Activated T-helper 17 cell treated with anti-CD3 and anti-CD28 coated beads, Interleukin-2, amount 50 U/mL, for 72 hours (primary cell): ENCODE results near the gene USP43. TPM values are rescaled to one million over a fixed set of nuclear protein-coding genes. Genes with fewer than 3 reads are reported as not detected.
"Not testable (repeated sequence)": the region's sequence is repeated elsewhere in the genome, so short reads cannot be mapped to it uniquely, and the experiment has no call there.

Source experiments
- ATAC-seq: fragments of 150-1000 bp; cut with Tn5 transposase; replicated peaks from 2 replicates; pipeline ENCODE4 v1.10.0; 2021; ENCODE audit warnings: mild to moderate bottlenecking, moderate library complexity
- H3K27ac Mint-ChIP-seq: one replicate; pipeline ENCODE4 v1.8.0; 2022; ENCODE audit warnings: mixed read lengths
- H3K27me3 Mint-ChIP-seq: one replicate; pipeline ENCODE4 v1.8.0; 2022; ENCODE audit warnings: mixed read lengths
- H3K36me3 Mint-ChIP-seq: one replicate; pipeline ENCODE4 v1.8.0; 2022; ENCODE audit warnings: low read depth, mild to moderate bottlenecking, mixed read lengths
- H3K4me1 Mint-ChIP-seq: one replicate; pipeline ENCODE4 v1.8.0; 2022; ENCODE audit warnings: mixed read lengths
- H3K4me3 Mint-ChIP-seq: one replicate; pipeline ENCODE4 v1.8.0; 2022; ENCODE audit warnings: mild to moderate bottlenecking, mixed read lengths
- H3K9me3 Mint-ChIP-seq: one replicate; pipeline ENCODE4 v1.8.0; 2022; ENCODE audit warnings: mixed read lengths
- total RNA-seq, 2 donors: library from RNA; stranded (reverse); gene quantifications; one replicate each; pipeline ENCODE4 v1.2.3, GENCODE V29; 2022

The USP43 gene
- total RNA-seq, 2 donors from 2014 or later: 0.87 to 1.2 TPM

GRCh38 chr17:9643611-9644010 is 1.7 kb upstream of the USP43 start:
- Mint-ChIP-seq H3K9me3 (no peaks in the 10 kb centered on the region), H3K4me3 (peak overlapping the region; percentile 76), H3K27me3 (peaks cover 36% of the 10 kb centered on the region), H3K4me1 (peaks cover 6% of the 10 kb centered on the region), H3K27ac (no peak overlapping the region), H3K36me3 (no peaks in the 10 kb centered on the region)
- ATAC-seq: no peak

- H3K4me3 Mint-ChIP-seq: peak overlapping the region; percentile 77
- no peak overlapping the region for H3K27ac Mint-ChIP-seq
- H3K27me3 Mint-ChIP-seq: peaks cover 32% of the 10 kb centered on the region
- H3K4me1 Mint-ChIP-seq: peaks cover 6% of the 10 kb centered on the region
- peak; percentile 54 for ATAC-seq
- H3K9me3 Mint-ChIP-seq: no peaks in the 10 kb centered on the region
- H3K36me3 Mint-ChIP-seq: no peaks in the 10 kb centered on the region
Observed at GRCh38 chr17:9645851-9646545, 681 bp downstream of the USP43 start.

GRCh38 chr17:9646546-9646885 is 1.2 kb downstream of the USP43 start:
- peaks cover 33% of the 10 kb centered on the region for H3K27me3 Mint-ChIP-seq
- no peaks in the 10 kb centered on the region for H3K36me3 Mint-ChIP-seq
- peak overlapping the region; percentile 77 for H3K4me3 Mint-ChIP-seq
- no peaks in the 10 kb centered on the region for H3K9me3 Mint-ChIP-seq
- H3K27ac Mint-ChIP-seq: no peak overlapping the region
- ATAC-seq: no peak
- H3K4me1 Mint-ChIP-seq: peaks cover 6% of the 10 kb centered on the region

- H3K4me1 Mint-ChIP-seq: peaks cover 6% of the 10 kb centered on the region
- no peaks in the 10 kb centered on the region for H3K36me3 Mint-ChIP-seq
- H3K4me3 Mint-ChIP-seq: no peak overlapping the region
- no peaks in the 10 kb centered on the region for H3K9me3 Mint-ChIP-seq
- no peak for ATAC-seq
- H3K27ac Mint-ChIP-seq: no peak overlapping the region
- peaks cover 36% of the 10 kb centered on the region for H3K27me3 Mint-ChIP-seq
Observed at GRCh38 chr17:9647014-9647413, 1.7 kb downstream of the USP43 start.

- Mint-ChIP-seq H3K9me3 (no peaks in the 10 kb centered on the region), H3K36me3 (no peaks in the 10 kb centered on the region), H3K4me1 (peaks cover 6% of the 10 kb centered on the region), H3K27ac (no peak overlapping the region), H3K27me3 (peaks cover 36% of the 10 kb centered on the region), H3K4me3 (no peak overlapping the region)
- ATAC-seq: no peak
Observed at GRCh38 chr17:9648521-9649110, 3.3 kb downstream of the USP43 start.

GRCh38 chr17:9658593-9659211 is 13.4 kb downstream of the USP43 start:
- Mint-ChIP-seq H3K27me3 (peaks cover 10% of the 10 kb centered on the region), H3K4me3 (no peak overlapping the region), H3K36me3 (no peaks in the 10 kb centered on the region), H3K4me1 (no peaks in the 10 kb centered on the region), H3K9me3 (no peaks in the 10 kb centered on the region), H3K27ac (no peak overlapping the region)
- no peak for ATAC-seq

- H3K4me1 Mint-ChIP-seq: peaks cover 4% of the 10 kb centered on the region
- no peaks in the 10 kb centered on the region for H3K9me3 Mint-ChIP-seq
- H3K36me3 Mint-ChIP-seq: no peaks in the 10 kb centered on the region
- peaks cover 7% of the 10 kb centered on the region for H3K27me3 Mint-ChIP-seq
- H3K4me3 Mint-ChIP-seq: no peak overlapping the region
- H3K27ac Mint-ChIP-seq: no peak overlapping the region
- ATAC-seq: no peak
Observed at GRCh38 chr17:9661027-9661426, 15.7 kb downstream of the USP43 start.

GRCh38 chr17:9663511-9663910 is 18.2 kb downstream of the USP43 start:
- ATAC-seq, H3K4me3 Mint-ChIP-seq, H3K27me3 Mint-ChIP-seq, H3K9me3 Mint-ChIP-seq, H3K27ac Mint-ChIP-seq, H3K36me3 Mint-ChIP-seq: not testable (repeated sequence)
- H3K4me1 Mint-ChIP-seq: peaks cover 14% of the 10 kb centered on the region

GRCh38 chr17:9666461-9667050 is 21.2 kb downstream of the USP43 start:
- Mint-ChIP-seq H3K27ac (no peak overlapping the region), H3K36me3 (no peaks in the 10 kb centered on the region), H3K4me1 (peaks cover 14% of the 10 kb centered on the region), H3K27me3 (peaks cover 14% of the 10 kb centered on the region), H3K4me3 (peak overlapping the region; percentile 13), H3K9me3 (no peaks in the 10 kb centered on the region)
- peak; percentile 83 for ATAC-seq

- Mint-ChIP-seq H3K27me3 (peaks cover 14% of the 10 kb centered on the region), H3K27ac (no peak overlapping the region), H3K36me3 (no peaks in the 10 kb centered on the region), H3K4me3 (no peak overlapping the region), H3K9me3 (no peaks in the 10 kb centered on the region), H3K4me1 (peaks cover 14% of the 10 kb centered on the region)
- peak; percentile 59 for ATAC-seq
Observed at GRCh38 chr17:9668517-9668916, 23.2 kb downstream of the USP43 start.

- H3K36me3 Mint-ChIP-seq: no peaks in the 10 kb centered on the region
- no peak overlapping the region for H3K27ac Mint-ChIP-seq
- peaks cover 11% of the 10 kb centered on the region for H3K27me3 Mint-ChIP-seq
- no peak for ATAC-seq
- no peak overlapping the region for H3K4me3 Mint-ChIP-seq
- no peaks in the 10 kb centered on the region for H3K9me3 Mint-ChIP-seq
- H3K4me1 Mint-ChIP-seq: peaks cover 14% of the 10 kb centered on the region
Observed at GRCh38 chr17:9669551-9670008, 24.3 kb downstream of the USP43 start.

- no peaks in the 10 kb centered on the region for H3K9me3 Mint-ChIP-seq
- peaks cover 14% of the 10 kb centered on the region for H3K27me3 Mint-ChIP-seq
- H3K4me1 Mint-ChIP-seq: peaks cover 14% of the 10 kb centered on the region
- no peak overlapping the region for H3K4me3 Mint-ChIP-seq
- H3K27ac Mint-ChIP-seq: no peak overlapping the region
- no peak for ATAC-seq
- H3K36me3 Mint-ChIP-seq: no peaks in the 10 kb centered on the region
Observed at GRCh38 chr17:9670596-9670995, 25.3 kb downstream of the USP43 start.

- Mint-ChIP-seq H3K4me3 (no peak overlapping the region), H3K27me3 (peaks cover 14% of the 10 kb centered on the region), H3K4me1 (peaks cover 5% of the 10 kb centered on the region), H3K9me3 (no peaks in the 10 kb centered on the region), H3K27ac (no peak overlapping the region), H3K36me3 (no peaks in the 10 kb centered on the region)
- ATAC-seq: no peak
Observed at GRCh38 chr17:9671559-9671958, 26.2 kb downstream of the USP43 start.

GRCh38 chr17:9672266-9672665 is 26.9 kb downstream of the USP43 start:
- Mint-ChIP-seq H3K4me3 (no peak overlapping the region), H3K27me3 (peaks cover 14% of the 10 kb centered on the region), H3K36me3 (no peaks in the 10 kb centered on the region), H3K4me1 (peaks cover 3% of the 10 kb centered on the region), H3K27ac (no peak overlapping the region), H3K9me3 (no peaks in the 10 kb centered on the region)
- no peak for ATAC-seq

- ATAC-seq: no peak
- no peak overlapping the region for H3K27ac Mint-ChIP-seq
- H3K27me3 Mint-ChIP-seq: peaks cover 14% of the 10 kb centered on the region
- peaks cover 5% of the 10 kb centered on the region for H3K4me1 Mint-ChIP-seq
- H3K9me3 Mint-ChIP-seq: no peaks in the 10 kb centered on the region
- no peaks in the 10 kb centered on the region for H3K36me3 Mint-ChIP-seq
- no peak overlapping the region for H3K4me3 Mint-ChIP-seq
Observed at GRCh38 chr17:9672691-9673090, 27.4 kb downstream of the USP43 start.
